Mucosa of gallbladder (tissue), 1 donor: ENCODE results near the gene MRRF. TPM values are rescaled to one million over a fixed set of nuclear protein-coding genes. Genes with fewer than 3 reads are reported as not detected.
A peak's percentile ranks its signal among the peaks of the same experiment; 100 is the strongest.
"Not testable (repeated sequence)": the region's sequence is repeated elsewhere in the genome, so short reads cannot be mapped to it uniquely, and the experiment has no call there.

Experiments
- DNase-seq: peaks from one replicate; pipeline ENCODE4 v3.0.0-alpha.2; 2020; ENCODE audit warnings: low spot score
- total RNA-seq: library from RNA; stranded (reverse); gene quantifications from one replicate; pipeline ENCODE4 v1.2.1, GENCODE V29; 2021
- donor health status: DM: no; HTN: no; CAD: no.

MRRF gene
- total RNA-seq, 1 donor from 2014 or later: 26.3 TPM

- no peak for DNase-seq
These were observed 11.4 kb downstream of the MRRF start for GRCh38 chr9:122276096-122276495.

GRCh38 chr9:122277285-122277897, 12.7 kb downstream of the MRRF start:
- DNase-seq: no peak

GRCh38 chr9:122281368-122281767, 16.7 kb downstream of the MRRF start:
- no peak for DNase-seq

GRCh38 chr9:122286764-122287163, 22.1 kb downstream of the MRRF start:
- no peak for DNase-seq

- no peak for DNase-seq
These were observed 22.6 kb downstream of the MRRF start for GRCh38 chr9:122287214-122287720.

GRCh38 chr9:122291458-122291857, 26.8 kb downstream of the MRRF start:
- DNase-seq: no peak

- DNase-seq: no peak
These were observed 29.8 kb downstream of the MRRF start for GRCh38 chr9:122294531-122294930.

GRCh38 chr9:122297512-122297911, 32.8 kb downstream of the MRRF start:
- DNase-seq: no peak

GRCh38 chr9:122302237-122303093, 37.8 kb downstream of the MRRF start:
- DNase-seq: no peak

- DNase-seq: no peak
These were observed 42.4 kb downstream of the MRRF start for GRCh38 chr9:122307061-122307460.

GRCh38 chr9:122307925-122308324, 43.2 kb downstream of the MRRF start:
- no peak for DNase-seq

- DNase-seq: no peak
These were observed 45.2 kb downstream of the MRRF start for GRCh38 chr9:122309861-122310260.

GRCh38 chr9:122314165-122314564, 49.5 kb downstream of the MRRF start:
- no peak for DNase-seq

- DNase-seq: no peak
These were observed 50.9 kb downstream of the MRRF start for GRCh38 chr9:122315534-122315933.

GRCh38 chr9:122318284-122318683, 53.6 kb downstream of the MRRF start:
- peak; percentile 22 for DNase-seq

GRCh38 chr9:122320413-122320881, 55.8 kb downstream of the MRRF start:
- DNase-seq: no peak

- DNase-seq: no peak
These were observed 57.9 kb downstream of the MRRF start for GRCh38 chr9:122322553-122322952.

GRCh38 chr9:122324665-122325064, 60.0 kb downstream of the MRRF start:
- not testable (repeated sequence) for DNase-seq

- no peak for DNase-seq
These were observed 60.4 kb downstream of the MRRF start for GRCh38 chr9:122325124-122325523.

- DNase-seq: no peak
These were observed 62.5 kb downstream of the MRRF start for GRCh38 chr9:122327175-122327574.

- no peak for DNase-seq
These were observed 64.9 kb downstream of the MRRF start for GRCh38 chr9:122329597-122329996.

- not testable (repeated sequence) for DNase-seq
These were observed 65.8 kb downstream of the MRRF start for GRCh38 chr9:122330466-122330865.

GRCh38 chr9:122331523-122331927, 66.8 kb downstream of the MRRF start:
- DNase-seq: no peak
